GM19468 (cell line): ENCODE measurements around the gene MGARP.
"Not testable (repeated sequence)": the region's sequence is repeated elsewhere in the genome, so short reads cannot be mapped to it uniquely, and the experiment has no call there.

Experiments
- ATAC-seq: cut with Tn5 transposase; IDR thresholded peaks from one replicate; pipeline ENCODE4 v1.9.1; 2021; ENCODE audit warnings: mild to moderate bottlenecking, moderate library complexity, moderate number of reproducible peaks; ENCODE audit not compliant: unreplicated experiment; ENCODE audit errors: extremely low read depth

MGARP gene

GRCh38 chr4:139297001-139297410, 17.0 kb upstream of the MGARP start:
- no peak for ATAC-seq

- ATAC-seq = no peak
Observed at GRCh38 chr4:139295942-139296299, 15.9 kb upstream of the MGARP start.

GRCh38 chr4:139295206-139295941, 15.3 kb upstream of the MGARP start:
- peak; percentile 97 for ATAC-seq

- ATAC-seq = no peak
Observed at GRCh38 chr4:139286186-139286698, 6.2 kb upstream of the MGARP start.

- ATAC-seq = no peak
Observed at GRCh38 chr4:139282721-139283075, 2.7 kb upstream of the MGARP start.

GRCh38 chr4:139282065-139282720, 2.2 kb upstream of the MGARP start:
- ATAC-seq = no peak

GRCh38 chr4:139278912-139279759, 889 bp downstream of the MGARP start:
- no peak for ATAC-seq

GRCh38 chr4:139278485-139278884, 1.5 kb downstream of the MGARP start:
- no peak for ATAC-seq

GRCh38 chr4:139275281-139275735, 4.7 kb downstream of the MGARP start:
- no peak for ATAC-seq

GRCh38 chr4:139274790-139275189, 5.2 kb downstream of the MGARP start:
- ATAC-seq = no peak

GRCh38 chr4:139273835-139274234, 6.2 kb downstream of the MGARP start:
- ATAC-seq = no peak

- ATAC-seq = no peak
Observed at GRCh38 chr4:139267301-139267700, 12.7 kb downstream of the MGARP start.

- peak; percentile 95 for ATAC-seq
Observed at GRCh38 chr4:139266583-139267257, 13.3 kb downstream of the MGARP start.

- ATAC-seq = no peak
Observed at GRCh38 chr4:139266208-139266582, 13.8 kb downstream of the MGARP start.

GRCh38 chr4:139265654-139266053, 14.4 kb downstream of the MGARP start:
- ATAC-seq = no peak

GRCh38 chr4:139256349-139256748, 23.7 kb downstream of the MGARP start:
- ATAC-seq = no peak

- ATAC-seq = not testable (repeated sequence)
Observed at GRCh38 chr4:139255581-139255980, 24.4 kb downstream of the MGARP start.

- ATAC-seq = no peak
Observed at GRCh38 chr4:139253713-139254112, 26.3 kb downstream of the MGARP start.

GRCh38 chr4:139253046-139253445, 27.0 kb downstream of the MGARP start:
- no peak for ATAC-seq

- no peak for ATAC-seq
Observed at GRCh38 chr4:139247700-139248238, 32.3 kb downstream of the MGARP start.
